AG09309 (cell line): ENCODE measurements around the gene ARSA.

Source experiments
- DNase-seq: peaks from one replicate; pipeline ENCODE4 v3.0.0-alpha.2; 2010; ENCODE audit warnings: low read depth
- H3K4me3 ChIP-seq: 2 replicates; pipeline ENCODE4 v1.5.1; 2011; ENCODE audit warnings: mild to moderate bottlenecking, low read depth, low read length, moderate library complexity; ENCODE audit not compliant: control insufficient read depth
- CTCF ChIP-seq: IDR thresholded peaks from 2 replicates; pipeline ENCODE4 v1.5.1; 2011; ENCODE audit warnings: mild to moderate bottlenecking, low read depth, low read length, inconsistent platforms; ENCODE audit not compliant: insufficient read depth, control insufficient read depth; ENCODE audit errors: missing control alignments

Gene ARSA

GRCh38 chr22:50633086-50633485 lies 5.1 kb upstream of the ARSA start:
- DNase-seq: no peak
- no peak for TF ChIP-seq CTCF
- H3K4me3 ChIP-seq: no peak overlapping the region

GRCh38 chr22:50630376-50630775 lies 2.4 kb upstream of the ARSA start:
- no peak overlapping the region for H3K4me3 ChIP-seq
- no peak for DNase-seq
- no peak for TF ChIP-seq CTCF

- no peak for TF ChIP-seq CTCF
- no peak for DNase-seq
- peak overlapping the region; percentile 98 for H3K4me3 ChIP-seq
These were observed 687 bp upstream of the ARSA start for GRCh38 chr22:50628543-50629134.

GRCh38 chr22:50626850-50627641 lies 906 bp downstream of the ARSA start:
- H3K4me3 ChIP-seq: peak overlapping the region; percentile 98
- DNase-seq: no peak
- no peak for TF ChIP-seq CTCF

- DNase-seq: no peak
- H3K4me3 ChIP-seq: no peak overlapping the region
- peak; percentile 2 for TF ChIP-seq CTCF
These were observed 1.6 kb downstream of the ARSA start for GRCh38 chr22:50626314-50626849.

GRCh38 chr22:50625568-50626313 lies 2.2 kb downstream of the ARSA start:
- H3K4me3 ChIP-seq: no peak overlapping the region
- no peak for DNase-seq
- no peak for TF ChIP-seq CTCF
